GM18867 (cell line): ENCODE data around the gene ERCC5.

ENCODE experiments used
- ATAC-seq: cut with Tn5 transposase; IDR thresholded peaks from one replicate; pipeline ENCODE4 v1.9.1; 2021; ENCODE audit warnings: mild to moderate bottlenecking, moderate library complexity; ENCODE audit not compliant: unreplicated experiment

The ERCC5 gene

GRCh38 chr13:102839462-102839861 is 6.4 kb upstream of the ERCC5 start:
- no peak for ATAC-seq

- peak; percentile 24 for ATAC-seq
Measured at GRCh38 chr13:102845289-102845629, 573 bp upstream of the ERCC5 start.

- ATAC-seq: peak; percentile 42
Measured at GRCh38 chr13:102846261-102847015, 606 bp downstream of the ERCC5 start.

- peak; percentile 15 for ATAC-seq
Measured at GRCh38 chr13:102847272-102848234, 1.7 kb downstream of the ERCC5 start.

GRCh38 chr13:102848956-102849355 is 3.1 kb downstream of the ERCC5 start:
- ATAC-seq: no peak

GRCh38 chr13:102852556-102852955 is 6.7 kb downstream of the ERCC5 start:
- ATAC-seq: no peak

- no peak for ATAC-seq
Measured at GRCh38 chr13:102854675-102855074, 8.8 kb downstream of the ERCC5 start.

- no peak for ATAC-seq
Measured at GRCh38 chr13:102856557-102856956, 10.7 kb downstream of the ERCC5 start.

GRCh38 chr13:102862624-102863210 is 16.9 kb downstream of the ERCC5 start:
- no peak for ATAC-seq

- no peak for ATAC-seq
Measured at GRCh38 chr13:102863590-102863989, 17.8 kb downstream of the ERCC5 start.

- no peak for ATAC-seq
Measured at GRCh38 chr13:102868366-102868936, 22.6 kb downstream of the ERCC5 start.

GRCh38 chr13:102869948-102870676 is 24.3 kb downstream of the ERCC5 start:
- peak; percentile 21 for ATAC-seq

- ATAC-seq: peak; percentile 70
Measured at GRCh38 chr13:102870677-102871415, 25.0 kb downstream of the ERCC5 start.

GRCh38 chr13:102872131-102872530 is 26.3 kb downstream of the ERCC5 start:
- ATAC-seq: no peak

GRCh38 chr13:102872531-102872930 is 26.7 kb downstream of the ERCC5 start:
- ATAC-seq: no peak

GRCh38 chr13:102873653-102874052 is 27.8 kb downstream of the ERCC5 start:
- no peak for ATAC-seq

- ATAC-seq: no peak
Measured at GRCh38 chr13:102875256-102875655, 29.4 kb downstream of the ERCC5 start.

- no peak for ATAC-seq
Measured at GRCh38 chr13:102877303-102877702, 31.5 kb downstream of the ERCC5 start.

GRCh38 chr13:102878481-102878880 is 32.6 kb downstream of the ERCC5 start:
- ATAC-seq: no peak
